Measurements from ENCODE around the gene PTGES3L. TPM values are rescaled to one million over a fixed set of nuclear protein-coding genes. Genes with fewer than 3 reads are reported as not detected.

The PTGES3L gene
- total and polyA plus RNA-seq, 2 of the 13 experiments (the other 11 are each of a cell fraction or from before 2014, with no cell fraction given), result 1.2 to 2.9 TPM

GRCh38 chr17:42980274-42980765, 440 bp upstream of the PTGES3L start, which contains the start of gene RUNDC1 (continued):
- TF ChIP-seq ZNF724P (CRISPR knock-in tag; IDR thresholded peaks at IDR 0.05; ENCODE audit: borderline replicate concordance) (peak; percentile 77; the same call in 1 of the 2 replicates), HDAC6 (IDR thresholded peaks at IDR 0.05; ENCODE audit: low read depth, low read length) (no peak), ZNF350 (CRISPR knock-in tag; IDR thresholded peaks at IDR 0.05; ENCODE audit: borderline replicate concordance, low read depth) (no peak; the same call in 1 of the 2 replicates), HNF1B (CRISPR knock-in tag; IDR thresholded peaks at IDR 0.05) (0 out of 2 replicates have a peak, but pooled peaks have one; percentile 6), ZNF460 (CRISPR knock-in tag; IDR thresholded peaks at IDR 0.05; ENCODE audit: borderline replicate concordance) (no peak), SNAPC5 (CRISPR knock-in tag; IDR thresholded peaks at IDR 0.05; ENCODE audit: borderline replicate concordance) (no peak), ATF7-NPFF (CRISPR knock-in tag; IDR thresholded peaks at IDR 0.05; ENCODE audit: low read depth) (peak; percentile 96), MEIS2 (CRISPR knock-in tag; IDR thresholded peaks at IDR 0.05) (no peak), BCL3 (CRISPR knock-in tag; IDR thresholded peaks at IDR 0.05) (no peak; the same call in 1 of the 2 replicates), SMAD9 (CRISPR knock-in tag; IDR thresholded peaks at IDR 0.05) (no peak), POLR2AphosphoS2 (IDR thresholded peaks at IDR 0.05; ENCODE audit: low read depth, low read length) (no peak), AFF4 (CRISPR knock-in tag; IDR thresholded peaks at IDR 0.05) (no peak), ZNF138 (CRISPR knock-in tag; IDR thresholded peaks at IDR 0.05; ENCODE audit: low read depth) (no peak; the same call in 1 of the 2 replicates), ZNF704 (CRISPR knock-in tag; IDR thresholded peaks at IDR 0.05; ENCODE audit: borderline replicate concordance) (peak; percentile 35; the same call in 1 of the 2 replicates), DZIP1 (CRISPR knock-in tag; IDR thresholded peaks at IDR 0.05) (no peak), ZNF572 (CRISPR knock-in tag; IDR thresholded peaks at IDR 0.05) (no peak; the same call in 1 of the 2 replicates), SP2 (CRISPR knock-in tag; IDR thresholded peaks at IDR 0.05) (no peak)

Measured in HepG2 (cell line).